ENCODE results near the gene RIOX2.

- TF ChIP-seq POLR2A (IDR thresholded peaks at IDR 0.05), result no peak
- no peak for TF ChIP-seq CTCF (IDR thresholded peaks at IDR 0.05)
Observed at GRCh38 chr3:97911459-97911858, 60.8 kb downstream of the RIOX2 start.
